ENCODE data around the gene ARHGAP26. TPM values are rescaled to one million over a fixed set of nuclear protein-coding genes. Genes with fewer than 3 reads are reported as not detected.

ARHGAP26 gene
- total RNA-seq, 1 experiment from 2014 or later: 54.3 TPM

DNA sequence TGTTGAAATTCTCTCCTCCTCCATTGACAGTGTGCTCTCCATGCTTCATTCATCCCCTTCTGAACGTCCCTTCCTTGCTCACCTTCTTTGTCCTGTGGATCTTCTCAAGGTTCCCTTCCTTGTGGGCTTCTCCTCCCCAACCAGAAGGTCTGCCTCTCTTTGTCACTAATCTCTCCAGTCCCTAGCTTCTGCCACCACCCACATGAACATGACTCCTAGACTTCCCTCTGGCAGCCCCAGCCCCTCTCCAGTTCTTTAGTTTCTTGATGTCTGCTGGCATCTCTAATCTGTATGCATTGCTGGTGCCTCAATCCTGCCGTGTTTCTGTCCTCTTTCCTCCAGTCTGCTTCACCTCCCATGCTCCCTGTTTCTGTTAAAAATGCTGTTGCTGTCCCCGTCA lies 79.3 kb downstream of the ARHGAP26 start:
- TF ChIP-seq, protein P1, sequence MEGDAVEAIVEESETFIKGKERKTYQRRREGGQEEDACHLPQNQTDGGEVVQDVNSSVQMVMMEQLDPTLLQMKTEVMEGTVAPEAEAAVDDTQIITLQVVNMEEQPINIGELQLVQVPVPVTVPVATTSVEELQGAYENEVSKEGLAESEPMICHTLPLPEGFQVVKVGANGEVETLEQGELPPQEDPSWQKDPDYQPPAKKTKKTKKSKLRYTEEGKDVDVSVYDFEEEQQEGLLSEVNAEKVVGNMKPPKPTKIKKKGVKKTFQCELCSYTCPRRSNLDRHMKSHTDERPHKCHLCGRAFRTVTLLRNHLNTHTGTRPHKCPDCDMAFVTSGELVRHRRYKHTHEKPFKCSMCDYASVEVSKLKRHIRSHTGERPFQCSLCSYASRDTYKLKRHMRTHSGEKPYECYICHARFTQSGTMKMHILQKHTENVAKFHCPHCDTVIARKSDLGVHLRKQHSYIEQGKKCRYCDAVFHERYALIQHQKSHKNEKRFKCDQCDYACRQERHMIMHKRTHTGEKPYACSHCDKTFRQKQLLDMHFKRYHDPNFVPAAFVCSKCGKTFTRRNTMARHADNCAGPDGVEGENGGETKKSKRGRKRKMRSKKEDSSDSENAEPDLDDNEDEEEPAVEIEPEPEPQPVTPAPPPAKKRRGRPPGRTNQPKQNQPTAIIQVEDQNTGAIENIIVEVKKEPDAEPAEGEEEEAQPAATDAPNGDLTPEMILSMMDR (IDR thresholded peaks at IDR 0.05; ENCODE audit: unreplicated experiment): no peak
- intact Hi-C loops (cut with micrococcal nuclease): no loop called here
- ChIA-PET POLR2A (no interaction called here), CTCF (interaction anchor here (0.9 to 2.3 kb wide), 2 partner anchors 18 to 133 kb away, joined by 3 to 7 read pairs; no protein-coding TSS in a partner anchor)
- Mint-ChIP-seq H3K27ac (ENCODE audit: low read depth, unreplicated experiment) (no peak overlapping the region), H3K4me3 (ENCODE audit: unreplicated experiment) (no peak overlapping the region), H3K27me3 (ENCODE audit: insufficient read depth, unreplicated experiment) (no peaks in the 10 kb centered on the region), H3K36me3 (ENCODE audit: insufficient read depth, unreplicated experiment) (peaks cover 6% of the 10 kb centered on the region), H3K4me1 (ENCODE audit: insufficient read depth, unreplicated experiment) (peaks cover 5% of the 10 kb centered on the region), H3K9me3 (ENCODE audit: unreplicated experiment) (no peaks in the 10 kb centered on the region)
- BruUV-seq (replicated peaks): no TSS peak
- no peak for DNase-seq (ENCODE audit: unreplicated experiment)

DNA sequence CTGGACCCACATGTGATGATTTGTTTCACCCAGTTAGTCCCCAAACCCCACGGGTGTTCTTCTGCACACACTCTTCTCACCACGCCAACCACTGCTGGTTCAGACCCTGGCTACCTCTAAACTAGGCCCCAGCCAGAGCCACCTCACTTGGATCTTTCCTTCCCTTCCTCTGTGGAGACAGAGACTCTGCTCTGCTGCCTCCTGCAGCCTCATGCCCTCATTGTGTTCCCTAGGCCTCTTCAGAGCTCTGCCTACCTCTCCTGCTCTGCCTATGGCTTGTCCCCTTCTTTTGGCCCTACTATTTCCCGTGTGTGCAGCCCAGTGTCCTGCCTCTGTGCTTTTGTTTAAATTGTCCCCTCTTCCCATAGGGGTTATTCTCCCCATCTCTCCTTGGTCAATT lies 79.7 kb downstream of the ARHGAP26 start:
- Mint-ChIP-seq H3K27me3 (ENCODE audit: insufficient read depth, unreplicated experiment) (no peaks in the 10 kb centered on the region), H3K27ac (ENCODE audit: low read depth, unreplicated experiment) (no peak overlapping the region), H3K4me1 (ENCODE audit: insufficient read depth, unreplicated experiment) (peaks cover 5% of the 10 kb centered on the region), H3K36me3 (ENCODE audit: insufficient read depth, unreplicated experiment) (peaks cover 6% of the 10 kb centered on the region), H3K9me3 (ENCODE audit: unreplicated experiment) (no peaks in the 10 kb centered on the region), H3K4me3 (ENCODE audit: unreplicated experiment) (no peak overlapping the region)
- ChIA-PET POLR2A (no interaction called here), CTCF (interaction anchor here (1.0 to 1.3 kb wide), 3 partner anchors 17 to 135 kb away, joined by 4 to 6 read pairs (median 5); no protein-coding TSS in a partner anchor)
- DNase-seq (ENCODE audit: unreplicated experiment): no peak
- intact Hi-C loops (cut with micrococcal nuclease): no loop called here
- BruUV-seq (replicated peaks): no TSS peak
- TF ChIP-seq, protein P1 (IDR thresholded peaks at IDR 0.05; ENCODE audit: unreplicated experiment): no peak

DNA sequence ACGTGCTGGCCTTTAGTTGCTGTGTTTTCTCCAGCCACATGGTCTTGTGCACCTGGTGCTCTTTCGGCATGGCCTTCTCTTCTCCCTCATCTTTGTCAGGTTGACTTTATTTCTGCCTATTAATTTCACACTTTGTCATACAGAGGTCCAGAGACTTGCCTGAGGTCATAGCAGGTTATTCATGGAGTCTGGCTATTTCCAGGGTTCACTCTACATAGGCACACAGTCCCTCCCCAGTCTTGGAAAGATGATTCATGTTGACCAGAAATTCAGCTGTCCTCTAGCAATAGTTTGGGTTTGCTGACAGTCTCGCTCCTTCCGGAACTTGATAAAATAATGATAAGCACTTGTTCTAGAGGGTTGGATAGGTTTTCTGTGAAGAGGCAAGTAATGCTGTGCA lies 81.6 kb downstream of the ARHGAP26 start:
- no TSS peak for BruUV-seq (replicated peaks)
- no peaks in the 10 kb centered on the region for H3K4me1 Mint-ChIP-seq (ENCODE audit: insufficient read depth, unreplicated experiment)
- intact Hi-C loops (cut with micrococcal nuclease): no loop called here

DNA sequence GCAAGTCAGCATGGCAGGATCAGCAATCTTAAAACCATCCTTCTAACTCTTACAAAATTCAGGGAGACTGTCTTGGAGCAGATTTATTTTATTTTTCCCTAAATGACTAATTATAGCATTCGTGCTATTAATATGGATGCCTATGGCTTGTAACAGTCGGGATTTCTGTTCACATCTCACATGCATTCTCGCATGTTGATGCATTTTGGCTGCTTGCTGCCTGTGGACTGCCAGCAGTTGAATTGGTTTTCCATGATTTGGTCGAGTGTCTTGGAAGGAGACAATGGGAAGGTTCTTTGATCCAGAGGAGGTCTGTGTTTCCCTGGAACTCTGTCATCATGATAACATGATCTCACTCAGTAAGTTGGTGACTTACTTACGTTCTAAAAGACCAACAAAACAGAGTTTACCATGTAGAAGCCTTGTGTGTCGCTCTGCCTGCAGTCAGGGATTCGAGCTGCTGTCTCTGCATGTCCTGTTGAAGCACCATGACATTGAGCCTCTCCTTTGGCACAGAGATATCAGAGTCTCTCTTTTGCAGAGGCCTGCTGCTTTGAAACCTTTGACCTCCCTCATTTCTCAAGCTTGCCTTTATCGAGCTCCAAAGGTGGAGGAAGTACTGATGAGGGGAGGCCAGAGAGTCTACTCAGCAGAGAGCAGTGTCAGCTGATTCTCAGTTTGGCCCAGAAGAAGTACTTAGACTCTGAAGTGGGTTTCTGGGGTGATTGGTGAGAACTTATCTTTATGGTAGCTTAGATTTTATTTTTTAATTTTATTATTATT lies 82.4 kb downstream of the ARHGAP26 start:
- BruUV-seq (replicated peaks): no TSS peak
- H3K9me3 Mint-ChIP-seq (ENCODE audit: unreplicated experiment): no peaks in the 10 kb centered on the region
- no peaks in the 10 kb centered on the region for H3K27me3 Mint-ChIP-seq (ENCODE audit: insufficient read depth, unreplicated experiment)
- no peak for DNase-seq (ENCODE audit: unreplicated experiment)
- TF ChIP-seq, protein P1 (IDR thresholded peaks at IDR 0.05; ENCODE audit: unreplicated experiment): no peak
- POLR2A ChIA-PET: interaction anchor here (1.2 to 1.4 kb wide), 2 partner anchors 12 to 22 kb away, joined by 4 to 5 read pairs; no protein-coding TSS in a partner anchor
- peaks cover 2% of the 10 kb centered on the region for H3K4me1 Mint-ChIP-seq (ENCODE audit: insufficient read depth, unreplicated experiment)
- peaks cover 3% of the 10 kb centered on the region for H3K36me3 Mint-ChIP-seq (ENCODE audit: insufficient read depth, unreplicated experiment)
- intact Hi-C loops (cut with micrococcal nuclease): no loop called here
- H3K4me3 Mint-ChIP-seq (ENCODE audit: unreplicated experiment): no peak overlapping the region
- H3K27ac Mint-ChIP-seq (ENCODE audit: low read depth, unreplicated experiment): no peak overlapping the region
- CTCF ChIA-PET: interaction anchor here (0.5 to 3.3 kb wide), 13 partner anchors 8 to 247 kb away, joined by 3 to 15 read pairs (median 4); partner anchors contain the start of gene ARHGAP26

More for the DNA sequence above, 81.6 kb downstream of the ARHGAP26 start:
- Mint-ChIP-seq H3K4me3 (ENCODE audit: unreplicated experiment) (no peak overlapping the region), H3K9me3 (ENCODE audit: unreplicated experiment) (no peaks in the 10 kb centered on the region), H3K27ac (ENCODE audit: low read depth, unreplicated experiment) (no peak overlapping the region), H3K36me3 (ENCODE audit: insufficient read depth, unreplicated experiment) (peaks cover 6% of the 10 kb centered on the region), H3K27me3 (ENCODE audit: insufficient read depth, unreplicated experiment) (no peaks in the 10 kb centered on the region)
- POLR2A ChIA-PET: interaction anchor here (1.2 kb wide), 1 partner anchor 15 kb away, joined by 3 read pairs; no protein-coding TSS in a partner anchor
- no peak for DNase-seq (ENCODE audit: unreplicated experiment)
- CTCF ChIA-PET: interaction anchor here (1.0 to 1.2 kb wide), 3 partner anchors 9 to 16 kb away, joined by 4 read pairs; no protein-coding TSS in a partner anchor
- TF ChIP-seq, protein P1 (IDR thresholded peaks at IDR 0.05; ENCODE audit: unreplicated experiment): no peak

Measured in MCF 10A (cell line).